ENCODE results near the gene CFAP61.

Gene CFAP61

DNA sequence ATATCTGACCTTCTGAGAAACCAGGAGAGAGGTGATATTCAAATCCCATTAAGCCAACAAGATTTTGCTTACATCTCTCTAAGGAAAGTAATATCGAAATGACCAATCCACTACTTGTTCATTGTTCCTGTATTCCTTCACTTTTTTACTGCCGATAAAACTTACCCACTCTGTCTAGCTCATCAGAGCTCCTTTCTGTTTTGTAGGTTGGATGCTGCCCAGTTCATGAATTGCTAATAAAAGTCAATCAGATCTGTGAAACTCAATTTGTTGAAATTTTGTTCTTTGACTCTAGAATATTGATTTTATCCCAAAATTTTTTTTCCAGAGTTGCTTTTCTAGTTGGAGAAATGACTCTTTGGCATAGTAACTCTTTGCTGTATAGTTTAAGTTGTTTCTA, 166.7 kb downstream of the CFAP61 start:
- Histone ChIP-seq H3K27ac (ENCODE audit: poor library complexity, severe bottlenecking) (no peak overlapping the region), H3K4me1 (ENCODE audit: insufficient read depth, poor library complexity, severe bottlenecking) (no peaks in the 10 kb centered on the region), H3K9me3 (ENCODE audit: severe bottlenecking) (no peaks in the 10 kb centered on the region), H3K4me3 (ENCODE audit: severe bottlenecking) (no peak overlapping the region), H3K36me3 (ENCODE audit: low read depth) (no peaks in the 10 kb centered on the region), H3K27me3 (ENCODE audit: insufficient read depth, poor library complexity, severe bottlenecking) (peaks cover 38% of the 10 kb centered on the region)
- TF ChIP-seq, protein P1, sequence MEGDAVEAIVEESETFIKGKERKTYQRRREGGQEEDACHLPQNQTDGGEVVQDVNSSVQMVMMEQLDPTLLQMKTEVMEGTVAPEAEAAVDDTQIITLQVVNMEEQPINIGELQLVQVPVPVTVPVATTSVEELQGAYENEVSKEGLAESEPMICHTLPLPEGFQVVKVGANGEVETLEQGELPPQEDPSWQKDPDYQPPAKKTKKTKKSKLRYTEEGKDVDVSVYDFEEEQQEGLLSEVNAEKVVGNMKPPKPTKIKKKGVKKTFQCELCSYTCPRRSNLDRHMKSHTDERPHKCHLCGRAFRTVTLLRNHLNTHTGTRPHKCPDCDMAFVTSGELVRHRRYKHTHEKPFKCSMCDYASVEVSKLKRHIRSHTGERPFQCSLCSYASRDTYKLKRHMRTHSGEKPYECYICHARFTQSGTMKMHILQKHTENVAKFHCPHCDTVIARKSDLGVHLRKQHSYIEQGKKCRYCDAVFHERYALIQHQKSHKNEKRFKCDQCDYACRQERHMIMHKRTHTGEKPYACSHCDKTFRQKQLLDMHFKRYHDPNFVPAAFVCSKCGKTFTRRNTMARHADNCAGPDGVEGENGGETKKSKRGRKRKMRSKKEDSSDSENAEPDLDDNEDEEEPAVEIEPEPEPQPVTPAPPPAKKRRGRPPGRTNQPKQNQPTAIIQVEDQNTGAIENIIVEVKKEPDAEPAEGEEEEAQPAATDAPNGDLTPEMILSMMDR (IDR thresholded peaks at IDR 0.05; ENCODE audit: poor library complexity, severe bottlenecking), result no peak
- DNase-seq (ENCODE audit: low spot score) (no peak), ATAC-seq (ENCODE audit: low read depth) (no peak)

DNA sequence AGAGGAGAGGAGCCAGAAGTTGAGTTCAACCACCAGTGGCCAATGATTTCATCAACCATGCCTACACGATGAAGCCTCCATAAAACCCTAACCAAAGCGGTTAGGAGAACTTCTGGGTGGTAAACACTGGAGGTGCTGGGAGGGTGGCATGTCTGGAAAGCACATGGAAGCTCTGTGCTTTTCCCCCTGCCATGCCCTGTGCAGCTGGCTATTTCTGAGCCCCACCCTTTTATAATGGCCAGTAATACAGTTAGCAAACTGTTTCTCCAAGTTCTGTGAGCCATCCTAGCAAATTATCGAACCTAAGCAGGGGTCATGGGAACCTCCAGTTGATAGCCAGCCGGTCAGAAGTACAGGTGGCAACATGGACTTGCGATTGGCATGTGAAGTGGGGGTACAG, 167.8 kb downstream of the CFAP61 start:
- peaks cover 35% of the 10 kb centered on the region for H3K27me3 ChIP-seq (ENCODE audit: insufficient read depth, poor library complexity, severe bottlenecking)
- H3K4me3 ChIP-seq (ENCODE audit: severe bottlenecking), result no peak overlapping the region
- DNase-seq (ENCODE audit: low spot score) (no peak), ATAC-seq (ENCODE audit: low read depth) (no peak)
- H3K27ac ChIP-seq (ENCODE audit: poor library complexity, severe bottlenecking), result no peak overlapping the region
- no peaks in the 10 kb centered on the region for H3K4me1 ChIP-seq (ENCODE audit: insufficient read depth, poor library complexity, severe bottlenecking)
- no peaks in the 10 kb centered on the region for H3K9me3 ChIP-seq (ENCODE audit: severe bottlenecking)
- H3K36me3 ChIP-seq (ENCODE audit: low read depth), result no peaks in the 10 kb centered on the region
- TF ChIP-seq, protein P1 (IDR thresholded peaks at IDR 0.05; ENCODE audit: poor library complexity, severe bottlenecking), result no peak

DNA sequence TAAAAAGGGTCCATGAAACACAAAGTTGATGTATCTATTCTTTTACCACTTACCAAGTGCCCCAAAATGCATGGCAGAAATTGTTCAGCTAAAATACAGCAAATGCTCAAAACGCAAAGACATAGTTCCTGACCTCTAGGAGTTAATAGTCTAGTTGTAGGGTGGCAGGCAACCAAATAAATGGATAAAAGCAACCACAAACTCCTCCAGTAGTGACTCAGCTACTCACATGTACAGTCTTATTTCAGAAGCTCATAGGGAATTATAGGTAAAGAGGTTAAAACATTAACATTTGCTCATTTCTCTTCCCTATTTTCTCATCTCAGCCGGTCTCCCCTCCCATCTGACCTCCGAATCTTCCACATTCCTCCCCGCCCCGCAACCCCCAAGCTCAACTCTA, 171.6 kb downstream of the CFAP61 start:
- H3K36me3 ChIP-seq (ENCODE audit: low read depth), result no peaks in the 10 kb centered on the region
- DNase-seq (ENCODE audit: low spot score) (no peak), ATAC-seq (ENCODE audit: low read depth) (no peak)
- no peak overlapping the region for H3K27ac ChIP-seq (ENCODE audit: poor library complexity, severe bottlenecking)
- TF ChIP-seq, protein P1 (IDR thresholded peaks at IDR 0.05; ENCODE audit: poor library complexity, severe bottlenecking), result no peak
- no peak overlapping the region for H3K4me3 ChIP-seq (ENCODE audit: severe bottlenecking)
- no peaks in the 10 kb centered on the region for H3K9me3 ChIP-seq (ENCODE audit: severe bottlenecking)
- H3K4me1 ChIP-seq (ENCODE audit: insufficient read depth, poor library complexity, severe bottlenecking), result no peaks in the 10 kb centered on the region
- peaks cover 26% of the 10 kb centered on the region for H3K27me3 ChIP-seq (ENCODE audit: insufficient read depth, poor library complexity, severe bottlenecking)

DNA sequence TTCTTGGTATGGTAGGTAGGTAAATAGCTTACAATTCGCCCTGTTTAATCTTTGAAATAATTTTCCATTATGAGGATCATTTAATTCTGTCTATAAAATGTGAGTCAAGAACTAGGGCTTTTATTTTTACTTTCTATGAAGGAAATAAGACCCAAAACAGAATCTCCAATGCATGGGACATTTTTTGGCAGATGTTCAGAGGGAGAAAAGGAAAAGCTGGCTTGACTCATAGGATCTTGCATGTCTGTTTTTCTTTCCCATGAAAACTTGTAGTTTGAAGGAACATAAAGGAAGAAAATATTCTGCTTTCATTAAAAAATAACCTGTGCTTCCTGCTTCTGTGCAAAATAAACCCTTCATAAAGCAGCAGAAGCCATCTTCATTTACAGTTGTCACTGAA, 172.5 kb downstream of the CFAP61 start:
- no peak for ATAC-seq (ENCODE audit: low read depth)
- Histone ChIP-seq H3K27me3 (ENCODE audit: insufficient read depth, poor library complexity, severe bottlenecking) (peaks cover 26% of the 10 kb centered on the region), H3K27ac (ENCODE audit: poor library complexity, severe bottlenecking) (no peak overlapping the region)

DNA sequence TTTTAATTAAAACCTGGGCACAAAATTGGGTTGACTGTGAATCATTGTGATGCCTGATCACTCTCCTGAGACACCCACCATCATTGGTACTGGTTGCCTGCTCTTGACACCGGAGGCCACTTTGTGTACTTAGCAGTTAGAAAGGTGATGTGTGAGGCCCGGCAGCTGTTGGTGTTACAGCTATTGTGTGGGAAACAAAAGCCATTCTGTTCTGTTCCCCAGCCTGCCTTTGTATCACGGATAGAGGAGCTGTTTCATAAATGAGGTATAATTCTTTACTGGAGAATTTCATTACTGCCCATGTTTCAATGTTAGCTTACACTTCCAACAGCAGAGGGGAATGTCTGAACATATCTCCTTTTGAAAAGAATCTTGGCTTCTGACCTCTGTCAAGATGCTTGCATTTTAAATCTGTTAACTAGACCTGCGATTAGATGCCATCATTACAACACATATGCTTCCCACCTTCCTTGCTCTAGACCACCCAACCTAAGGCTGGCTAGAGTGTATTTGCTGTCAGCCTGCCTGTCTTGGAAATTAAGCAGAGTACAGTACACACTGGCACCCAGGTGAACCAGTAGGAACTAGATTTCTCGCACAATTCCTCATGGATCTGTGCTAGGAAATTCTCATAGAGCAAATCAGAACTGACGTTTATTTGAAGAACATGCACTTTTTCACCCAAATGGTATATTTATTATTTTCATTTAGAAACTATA, 173.2 kb downstream of the CFAP61 start:
- TF ChIP-seq, protein P1 (IDR thresholded peaks at IDR 0.05; ENCODE audit: poor library complexity, severe bottlenecking), result no peak
- H3K4me3 ChIP-seq (ENCODE audit: severe bottlenecking), result no peak overlapping the region
- no peaks in the 10 kb centered on the region for H3K9me3 ChIP-seq (ENCODE audit: severe bottlenecking)
- peaks cover 21% of the 10 kb centered on the region for H3K27me3 ChIP-seq (ENCODE audit: insufficient read depth, poor library complexity, severe bottlenecking)
- H3K4me1 ChIP-seq (ENCODE audit: insufficient read depth, poor library complexity, severe bottlenecking), result no peaks in the 10 kb centered on the region
- no peaks in the 10 kb centered on the region for H3K36me3 ChIP-seq (ENCODE audit: low read depth)
- ATAC-seq (ENCODE audit: low read depth) (no peak), DNase-seq (ENCODE audit: low spot score) (no peak)
- H3K27ac ChIP-seq (ENCODE audit: poor library complexity, severe bottlenecking), result no peak overlapping the region

More for the DNA sequence above, 172.5 kb downstream of the CFAP61 start:
- H3K9me3 ChIP-seq (ENCODE audit: severe bottlenecking), result no peaks in the 10 kb centered on the region
- no peaks in the 10 kb centered on the region for H3K36me3 ChIP-seq (ENCODE audit: low read depth)
- H3K4me3 ChIP-seq (ENCODE audit: severe bottlenecking), result no peak overlapping the region
- no peaks in the 10 kb centered on the region for H3K4me1 ChIP-seq (ENCODE audit: insufficient read depth, poor library complexity, severe bottlenecking)
- TF ChIP-seq, protein P1 (IDR thresholded peaks at IDR 0.05; ENCODE audit: poor library complexity, severe bottlenecking), result no peak
- DNase-seq (ENCODE audit: low spot score), result no peak
